Measurements from ENCODE around the gene MAST4.

DNA sequence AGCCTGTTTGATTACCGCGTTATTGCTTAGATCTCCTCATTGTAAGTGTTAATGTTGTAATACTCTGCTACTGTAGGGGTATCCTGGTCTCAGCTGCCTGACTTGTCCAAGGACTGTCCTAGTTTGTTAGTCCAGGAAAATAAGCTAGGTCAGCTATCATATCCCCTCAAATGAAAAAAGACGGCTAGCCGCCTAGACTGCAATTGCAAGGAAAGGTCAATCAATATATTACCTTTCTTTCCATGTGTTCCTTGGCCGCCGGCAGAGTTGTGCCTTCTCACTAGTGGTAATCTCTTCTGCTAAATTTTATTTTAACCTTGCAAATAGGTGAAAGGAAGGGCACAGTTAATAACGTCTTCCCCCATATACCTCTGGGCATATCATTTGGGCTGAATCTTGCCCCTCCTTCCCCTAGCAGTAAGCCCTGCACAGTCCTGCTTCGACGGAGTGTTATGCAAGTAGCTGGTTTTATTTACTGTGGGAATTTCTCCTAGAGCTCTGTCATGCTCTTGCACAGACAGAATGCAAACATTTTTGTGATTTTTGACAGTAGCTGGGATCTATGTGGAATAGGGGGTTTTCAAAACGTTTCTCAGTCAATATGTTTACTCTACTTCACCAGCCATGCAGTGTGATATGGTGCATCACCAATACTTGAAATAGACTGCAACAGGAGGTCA, 288.5 kb downstream of the MAST4 start:
- TF ChIP-seq CTCF (conservative IDR thresholded peaks at IDR 0.05; ENCODE audit: low read length) (no peak), EZH2phosphoT487 (IDR thresholded peaks at IDR 0.05; ENCODE audit: borderline replicate concordance, low read depth, low read length) (no peak)
